K562 (cell line): ENCODE data around the gene SMC1A. TPM values are rescaled to one million over a fixed set of nuclear protein-coding genes. Genes with fewer than 3 reads are reported as not detected.

Experiments
- ATAC-seq: fragments of 200-7000 bp; cut with Tn5 transposase; 3 replicates; pipeline ENCODE4 v1.9.1; 2020; ENCODE audit warnings: moderate library complexity
- BruUV-seq: library from RNA; stranded (reverse); fragments of 400-500 nt; replicated peaks from 2 replicates; lab custom pipeline; 2021; lab: Mats Ljungman, UMichigan
- CTCF ChIA-PET: fragments of 300-600 bp; formaldehyde crosslinking; extraction: SDS; loops from one replicate; lab custom pipeline; 2021; ENCODE audit warnings: low intra/inter-chr PET ratio; lab: Yijun Ruan, JAX
- POLR2A ChIA-PET: fragments of 300-600, 350-650 bp; sonication (Branson Sonifier 250); formaldehyde crosslinking; extraction: SDS; loops from one replicate; lab custom pipeline; 2021; ENCODE audit warnings: antibody characterized with exemption, inconsistent platforms; lab: Yijun Ruan, JAX
- DNase-seq, 4 experiments: peaks; one replicate each; pipeline versions ENCODE4 v3.0.0 to v3.0.0-alpha.2; 2011 to 2018; ENCODE audit warnings: low spot score in 3 of 4, mixed read lengths in 3 of 4; ENCODE audit errors: extremely low read depth in 1 of 4
- FAIRE-seq: peaks from 2 replicates; lab custom pipeline; 2011; peaks lifted over from hg19 to GRCh38; lab: Jason Lieb, UNC
- H2AFZ ChIP-seq: 2 replicates; pipeline ENCODE4 v1.6.0; 2011; ENCODE audit warnings: low read depth, low read length, control low read depth, inconsistent platforms
- H3K27ac ChIP-seq: fragments of 200-600 bp; 3 replicates; pipeline ENCODE4 v1.8.0; 2011; ENCODE audit warnings: low read depth, mild to moderate bottlenecking, control low read depth, inconsistent platforms, low read length, moderate library complexity, mixed read lengths; ENCODE audit errors: extremely low read depth
- H3K27me3 ChIP-seq, 2 experiments: fragments of 300-600 bp in 1 of 2; 2 replicates in 1 of 2; 3 replicates in 1 of 2; pipeline versions ENCODE4 v1.6.0 to v1.8.0; 2011; ENCODE audit warnings: inconsistent platforms in 2 of 2, low read length in 2 of 2, mild to moderate bottlenecking in 1 of 2, mixed read lengths in 1 of 2, moderate library complexity in 1 of 2; ENCODE audit not compliant: control insufficient read depth in 2 of 2, insufficient read depth in 2 of 2
- H3K36me3 ChIP-seq: fragments of 300-600 bp; 3 replicates; pipeline ENCODE4 v1.8.0; 2011; ENCODE audit warnings: mild to moderate bottlenecking, low read length, inconsistent platforms; ENCODE audit not compliant: control insufficient read depth, insufficient read depth
- H3K4me1 ChIP-seq, 2 experiments: fragments of 200-600 bp in 1 of 2; replicated peaks in 1 of 2; 2 replicates in 1 of 2; 3 replicates in 1 of 2; pipeline versions ENCODE4 v1.5.1 to v1.8.0; 2011; ENCODE audit warnings: inconsistent platforms in 2 of 2, low read length in 2 of 2, mild to moderate bottlenecking in 1 of 2, mixed read lengths in 1 of 2, moderate library complexity in 1 of 2; ENCODE audit not compliant: control insufficient read depth in 2 of 2, insufficient read depth in 2 of 2
- H3K4me2 ChIP-seq: 2 replicates; pipeline ENCODE4 v1.6.1; 2011; ENCODE audit warnings: low read length, control low read depth, inconsistent platforms, mixed read lengths; ENCODE audit not compliant: insufficient read depth
- H3K4me3 ChIP-seq: fragments of 200-600 bp; sonication (generic), shearing (Covaris generic); 2 replicates; pipeline ENCODE4 v1.5.1; 2016; ENCODE audit warnings: control low read depth, inconsistent platforms
- H3K79me2 ChIP-seq: fragments of 200-600 bp; 3 replicates; pipeline ENCODE4 v1.8.0; 2011; ENCODE audit warnings: low read length, inconsistent platforms; ENCODE audit not compliant: control insufficient read depth, insufficient read depth
- H3K9ac ChIP-seq, 2 experiments: 2 replicates each; pipeline versions ENCODE4 v1.6.0 to v1.6.1; 2011; ENCODE audit warnings: low read depth in 2 of 2, low read length in 2 of 2, control low read depth in 1 of 2, inconsistent platforms in 1 of 2, mild to moderate bottlenecking in 1 of 2, mixed read lengths in 1 of 2; ENCODE audit not compliant: insufficient read depth in 1 of 2
- H3K9me1 ChIP-seq: one replicate; pipeline ENCODE4 v1.6.0; 2011; ENCODE audit warnings: inconsistent platforms, mild to moderate bottlenecking, low read length, moderate library complexity; ENCODE audit not compliant: control insufficient read depth, insufficient read depth
- H3K9me3 ChIP-seq: replicated peaks from 2 replicates; pipeline ENCODE4 v1.5.1; 2011; ENCODE audit warnings: low read depth, low read length, inconsistent platforms; ENCODE audit not compliant: control insufficient read depth, insufficient read depth
- H4K20me1 ChIP-seq: replicated peaks from 2 replicates; pipeline ENCODE4 v1.6.1; 2011; ENCODE audit warnings: low read length, inconsistent platforms, mixed read lengths; ENCODE audit not compliant: control insufficient read depth, insufficient read depth
- ADNP ChIP-seq: fragments of 200-800 bp; sonication (Bioruptor generic); IDR thresholded peaks from 2 replicates; pipeline ENCODE4 v1.6.1; 2016; ENCODE audit warnings: missing genetic modification characterization, missing compliant biosample characterization
- ARNT ChIP-seq, 2 experiments: fragments of 450-650 bp; IDR thresholded peaks; 2 replicates each; pipeline ENCODE4 v1.6.1; 2016; ENCODE audit warnings: mild to moderate bottlenecking in 1 of 2
- BCOR ChIP-seq: fragments of 450-650 bp; IDR thresholded peaks from 2 replicates; pipeline ENCODE4 v1.6.1; 2016
- ELF2 ChIP-seq: fragments of 250-450 bp; sonication (Bioruptor Pico); IDR thresholded peaks from 2 replicates; pipeline ENCODE4 v1.5.0; 2021; ENCODE audit warnings: mild to moderate bottlenecking
- ESRRA ChIP-seq: fragments of 450-650 bp; IDR thresholded peaks from 2 replicates; pipeline ENCODE4 v1.6.1; 2014; ENCODE audit warnings: low read depth, mild to moderate bottlenecking, moderate library complexity, borderline replicate concordance
- ETV6 ChIP-seq, 3 experiments: fragments of 150-350 bp in 1 of 3; sonication (generic) in 1 of 3; formaldehyde crosslinking in 1 of 3; IDR thresholded peaks; 2 replicates each; pipeline versions ENCODE4 v1.6.1 to v1.8.0; 2014 to 2022; ENCODE audit warnings: borderline replicate concordance in 2 of 3, low read depth in 2 of 3, antibody characterized with exemption in 1 of 3, low read length in 1 of 3, mild to moderate bottlenecking in 1 of 3, missing genetic modification reagents in 1 of 3
- HIVEP1 ChIP-seq: fragments of 250-450 bp; sonication (Bioruptor Pico); IDR thresholded peaks from 2 replicates; pipeline ENCODE4 v1.4.0; 2020; ENCODE audit warnings: mild to moderate bottlenecking
- KDM1A ChIP-seq, 2 experiments: fragments of 450-650 bp; IDR thresholded peaks; 2 replicates each; pipeline ENCODE4 v1.6.1; 2016; ENCODE audit warnings: mild to moderate bottlenecking in 2 of 2
- POLR2AphosphoS5 ChIP-seq: IDR thresholded peaks from 2 replicates; pipeline ENCODE4 v1.6.1; 2011; ENCODE audit warnings: mild to moderate bottlenecking, low read depth, low read length, moderate library complexity; ENCODE audit not compliant: control insufficient read depth, insufficient read depth
- RBM25 ChIP-seq: fragments of 200-400 bp; formaldehyde crosslinking; IDR thresholded peaks from 2 replicates; pipeline ENCODE4 v1.6.1; 2018; ENCODE audit warnings: low read length, low read depth, moderate library complexity; ENCODE audit not compliant: severe bottlenecking
- RCOR1 ChIP-seq, 2 experiments: IDR thresholded peaks; 2 replicates each; pipeline ENCODE4 v1.6.1; 2012; ENCODE audit warnings: low read depth in 2 of 2, low read length in 2 of 2, borderline replicate concordance in 1 of 2, improper control_type of control experiment in 1 of 2
- TARDBP ChIP-seq: fragments of 450-650 bp; IDR thresholded peaks from 2 replicates; pipeline ENCODE4 v1.6.1; 2016
- ZNF263 ChIP-seq: sonication (generic); formaldehyde crosslinking; IDR thresholded peaks from 2 replicates; pipeline ENCODE4 v1.8.0; 2022; ENCODE audit warnings: mild to moderate bottlenecking, missing genetic modification reagents, borderline replicate concordance
- WGBS: fragments of 100-300 bp; shearing (Covaris generic); methylation state at CpG from one replicate; pipeline ENCODE4 v1.1.6; 2016; ENCODE audit warnings: low coverage, mixed read lengths; ENCODE audit not compliant: insufficient coverage; ENCODE audit errors: missing lambda C conversion rate; 5-methylcytosine and 5-hydroxymethylcytosine counted together
- in situ Hi-C: fragments of 300-500 bp; cut with MboI; formaldehyde crosslinking; loops from 4 replicates; pipeline ENCODE4 v1.15.0; 2018; ENCODE audit warnings: inconsistent platforms, mixed read lengths
- intact Hi-C: fragments of 100-400 bp; cut with micrococcal nuclease; formaldehyde crosslinking; loops from 2 replicates; pipeline ENCODE4 v1.14.2; 2022
- polyA plus RNA-seq, 8 experiments: library from polyadenylated mRNA; depleted of rRNA in 4 of 8; stranded (reverse) in 5 of 8; unstranded in 3 of 8; fragments of >200 nt; fragmentation: Nextera tagmentation in 2 of 8; fragmentation: Illumina TruSeq in 1 of 8; extraction: Ambion mirVana in 2 of 8; extraction: Trizol in 1 of 8; gene quantifications; 2 replicates each; pipeline versions ENCODE4 v1.2.1 to v1.2.3, GENCODE V29; 2011 to 2014; ENCODE audit warnings: inconsistent platforms in 1 of 8, missing spikeins in 1 of 8
- total RNA-seq, 7 experiments: library from RNA; depleted of rRNA in 6 of 7; stranded (reverse); fragments of >200 nt in 6 of 7; fragmentation: Illumina TruSeq in 2 of 7; extraction: Trizol in 2 of 7; gene quantifications; 2 replicates each; pipeline versions ENCODE4 v1.2.1 to v1.2.3, GENCODE V29; 2011 to 2021; ENCODE audit warnings: low replicate concordance in 1 of 7

The SMC1A gene
- total and polyA plus RNA-seq, 9 of the 15 experiments (the other 6 are each of a cell fraction or from before 2014, with no cell fraction given): 28.5 to 126 (median 71.2) TPM

GRCh38 chrX:53379008-53379710 is 43.3 kb downstream of the SMC1A start:
- in situ Hi-C loops: no loop called here
- Histone ChIP-seq H3K4me2 (no peak overlapping the region), H3K9ac (no peak overlapping the region), H3K27ac (no peak overlapping the region), H3K9me1 (peaks cover 2% of the 10 kb centered on the region), H3K36me3 (peaks cover 78% of the 10 kb centered on the region), H2AFZ (no peak overlapping the region), H3K4me3 (no peak overlapping the region), H3K4me1 (peaks cover 9 to 20% of the 10 kb centered on the region in 2 experiments), H3K27me3 (no peaks in the 10 kb centered on the region), H4K20me1 (no peaks in the 10 kb centered on the region), H3K79me2 (no peaks in the 10 kb centered on the region), H3K9me3 (no peaks in the 10 kb centered on the region)
- CTCF ChIA-PET: no interaction called here
- POLR2A ChIA-PET: interaction anchor here (0.5 to 1.4 kb wide), 5 partner anchors 8 to 58 kb away, joined by 3 to 4 read pairs (median 3); no protein-coding TSS in a partner anchor
- peak; percentile 62; the same call in 1 of the 2 replicates for TF ChIP-seq BCOR
- TF ChIP-seq ELF2 (CRISPR knock-in tag): no peak
- TF ChIP-seq ARNT (IDR thresholded peaks at IDR 0.05): no peak
- TF ChIP-seq ZNF263: no peak
- no peak for TF ChIP-seq TARDBP
- peak; percentile 78 for TF ChIP-seq ADNP (tag)
- TF ChIP-seq HIVEP1 (CRISPR knock-in tag): no peak
- peak in 1 of 2 experiments; percentile 50; a peak in 1 of 4 replicates for TF ChIP-seq RCOR1 (IDR thresholded peaks at IDR 0.05; ENCODE audit: borderline replicate concordance in 1 of 2, low read depth in 2 of 2, low read length in 2 of 2)
- TF ChIP-seq KDM1A (IDR thresholded peaks at IDR 0.05): peak in 1 of 2 experiments; percentile 41; a peak in 2 of 4 replicates
- peak; percentile 87 for TF ChIP-seq RBM25
- TF ChIP-seq ESRRA: peak; percentile 99
- no peak for TF ChIP-seq ETV6 (IDR thresholded peaks at IDR 0.05; ENCODE audit: borderline replicate concordance in 1 of 2, low read depth in 2 of 2, low read length in 1 of 2)
- no peak for TF ChIP-seq ETV6 (CRISPR knock-in tag; IDR thresholded peaks at IDR 0.05; ENCODE audit: borderline replicate concordance)
- peak; percentile 25; the same call in 1 of the 2 replicates for TF ChIP-seq POLR2AphosphoS5
- 100% methylated on average over 3 of the region's 3 CpGs for WGBS
- no peak for DNase-seq
- FAIRE-seq: no peak
- ATAC-seq: no peak
- intact Hi-C loops: no loop called here
- BruUV-seq: TSS peak; percentile 67
